ENCODE results near the gene MVB12B.

MVB12B gene

DNA sequence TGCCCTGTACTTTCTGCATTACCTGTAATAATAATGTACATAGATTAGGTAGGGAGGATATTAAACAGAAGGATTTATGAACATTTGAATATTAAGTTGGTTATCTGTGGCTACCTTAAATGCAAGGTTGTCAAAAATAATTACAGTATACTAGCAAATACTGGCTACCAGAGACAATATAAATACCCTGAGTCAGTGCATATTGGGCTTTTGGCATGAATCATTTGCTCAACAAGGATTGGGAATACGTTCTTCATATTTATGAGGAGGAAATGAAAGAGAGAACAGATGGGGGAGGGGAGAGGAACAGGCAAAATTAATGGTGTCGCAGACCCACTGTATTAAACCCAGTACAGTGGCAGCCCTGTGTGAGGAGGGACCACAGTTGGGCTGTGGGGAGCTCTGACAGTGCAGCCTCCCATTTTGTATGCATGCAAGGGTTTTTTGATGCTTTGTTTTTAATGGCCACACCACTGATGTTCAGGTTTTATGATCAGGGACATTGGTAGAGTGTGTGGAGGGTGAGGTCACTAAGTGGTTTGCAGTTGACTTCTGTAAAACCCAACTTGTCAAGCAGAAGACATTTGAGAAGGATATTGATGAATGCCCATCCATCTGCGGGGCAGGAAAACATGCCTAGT, 56.9 kb downstream of the MVB12B start:
- H3K36me3 ChIP-seq (ENCODE audit: control insufficient read depth, insufficient read depth, low read length) = no peaks in the 10 kb centered on the region
- no peak for DNase-seq (ENCODE audit: extremely low read depth, insufficient read length)
- no peaks in the 10 kb centered on the region; the same call in none of the 2 replicates for H3K27me3 ChIP-seq (replicated peaks; ENCODE audit: control insufficient read depth, insufficient read depth, low read length)
- TF ChIP-seq, protein P1, sequence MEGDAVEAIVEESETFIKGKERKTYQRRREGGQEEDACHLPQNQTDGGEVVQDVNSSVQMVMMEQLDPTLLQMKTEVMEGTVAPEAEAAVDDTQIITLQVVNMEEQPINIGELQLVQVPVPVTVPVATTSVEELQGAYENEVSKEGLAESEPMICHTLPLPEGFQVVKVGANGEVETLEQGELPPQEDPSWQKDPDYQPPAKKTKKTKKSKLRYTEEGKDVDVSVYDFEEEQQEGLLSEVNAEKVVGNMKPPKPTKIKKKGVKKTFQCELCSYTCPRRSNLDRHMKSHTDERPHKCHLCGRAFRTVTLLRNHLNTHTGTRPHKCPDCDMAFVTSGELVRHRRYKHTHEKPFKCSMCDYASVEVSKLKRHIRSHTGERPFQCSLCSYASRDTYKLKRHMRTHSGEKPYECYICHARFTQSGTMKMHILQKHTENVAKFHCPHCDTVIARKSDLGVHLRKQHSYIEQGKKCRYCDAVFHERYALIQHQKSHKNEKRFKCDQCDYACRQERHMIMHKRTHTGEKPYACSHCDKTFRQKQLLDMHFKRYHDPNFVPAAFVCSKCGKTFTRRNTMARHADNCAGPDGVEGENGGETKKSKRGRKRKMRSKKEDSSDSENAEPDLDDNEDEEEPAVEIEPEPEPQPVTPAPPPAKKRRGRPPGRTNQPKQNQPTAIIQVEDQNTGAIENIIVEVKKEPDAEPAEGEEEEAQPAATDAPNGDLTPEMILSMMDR (IDR thresholded peaks at IDR 0.05; ENCODE audit: insufficient read depth, low read length, poor library complexity, severe bottlenecking) = no peak
- H3K4me3 ChIP-seq (replicated peaks; ENCODE audit: low read depth, low read length) = no peak overlapping the region

GRCh38 chr9:126384926-126385325, 58.3 kb downstream of the MVB12B start:
- no peak for DNase-seq (ENCODE audit: extremely low read depth, insufficient read length)
- Histone ChIP-seq H3K4me3 (replicated peaks; ENCODE audit: low read depth, low read length) (no peak overlapping the region), H3K27me3 (replicated peaks; ENCODE audit: control insufficient read depth, insufficient read depth, low read length) (no peaks in the 10 kb centered on the region; the same call in none of the 2 replicates), H3K36me3 (ENCODE audit: control insufficient read depth, insufficient read depth, low read length) (no peaks in the 10 kb centered on the region)
- TF ChIP-seq, protein P1 (IDR thresholded peaks at IDR 0.05; ENCODE audit: insufficient read depth, low read length, poor library complexity, severe bottlenecking) = no peak

GRCh38 chr9:126386088-126386487, 59.5 kb downstream of the MVB12B start:
- DNase-seq (ENCODE audit: extremely low read depth, insufficient read length) = no peak
- Histone ChIP-seq H3K4me3 (replicated peaks; ENCODE audit: low read depth, low read length) (no peak overlapping the region), H3K36me3 (ENCODE audit: control insufficient read depth, insufficient read depth, low read length) (no peaks in the 10 kb centered on the region), H3K27me3 (replicated peaks; ENCODE audit: control insufficient read depth, insufficient read depth, low read length) (no peaks in the 10 kb centered on the region; the same call in none of the 2 replicates)
- TF ChIP-seq, protein P1 (IDR thresholded peaks at IDR 0.05; ENCODE audit: insufficient read depth, low read length, poor library complexity, severe bottlenecking) = peak; percentile 43

DNA sequence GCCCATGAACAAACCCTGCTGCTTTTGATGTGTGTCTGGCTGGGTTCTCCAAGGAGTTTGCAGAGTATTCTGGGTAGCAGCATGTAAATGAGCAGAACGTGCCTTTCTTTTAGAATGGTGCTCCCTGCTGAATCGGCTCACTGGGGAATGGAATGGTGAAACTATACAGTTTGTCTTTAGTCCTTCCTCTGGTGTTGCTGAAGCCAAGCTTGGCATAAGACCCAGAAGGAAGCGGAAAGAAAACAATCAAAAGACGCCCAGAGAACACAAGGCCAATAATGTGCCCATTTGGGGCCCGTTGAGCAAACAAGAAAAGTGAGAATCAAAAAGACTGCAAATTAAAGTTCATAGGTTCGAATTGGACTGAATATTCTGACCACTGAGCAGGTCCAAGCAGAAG, 60.1 kb downstream of the MVB12B start:
- Histone ChIP-seq H3K27me3 (replicated peaks; ENCODE audit: control insufficient read depth, insufficient read depth, low read length) (no peaks in the 10 kb centered on the region; the same call in 1 of the 2 replicates), H3K4me3 (replicated peaks; ENCODE audit: low read depth, low read length) (no peak overlapping the region), H3K36me3 (ENCODE audit: control insufficient read depth, insufficient read depth, low read length) (no peaks in the 10 kb centered on the region)
- no peak for DNase-seq (ENCODE audit: extremely low read depth, insufficient read length)
- TF ChIP-seq, protein P1 (IDR thresholded peaks at IDR 0.05; ENCODE audit: insufficient read depth, low read length, poor library complexity, severe bottlenecking) = no peak

DNA sequence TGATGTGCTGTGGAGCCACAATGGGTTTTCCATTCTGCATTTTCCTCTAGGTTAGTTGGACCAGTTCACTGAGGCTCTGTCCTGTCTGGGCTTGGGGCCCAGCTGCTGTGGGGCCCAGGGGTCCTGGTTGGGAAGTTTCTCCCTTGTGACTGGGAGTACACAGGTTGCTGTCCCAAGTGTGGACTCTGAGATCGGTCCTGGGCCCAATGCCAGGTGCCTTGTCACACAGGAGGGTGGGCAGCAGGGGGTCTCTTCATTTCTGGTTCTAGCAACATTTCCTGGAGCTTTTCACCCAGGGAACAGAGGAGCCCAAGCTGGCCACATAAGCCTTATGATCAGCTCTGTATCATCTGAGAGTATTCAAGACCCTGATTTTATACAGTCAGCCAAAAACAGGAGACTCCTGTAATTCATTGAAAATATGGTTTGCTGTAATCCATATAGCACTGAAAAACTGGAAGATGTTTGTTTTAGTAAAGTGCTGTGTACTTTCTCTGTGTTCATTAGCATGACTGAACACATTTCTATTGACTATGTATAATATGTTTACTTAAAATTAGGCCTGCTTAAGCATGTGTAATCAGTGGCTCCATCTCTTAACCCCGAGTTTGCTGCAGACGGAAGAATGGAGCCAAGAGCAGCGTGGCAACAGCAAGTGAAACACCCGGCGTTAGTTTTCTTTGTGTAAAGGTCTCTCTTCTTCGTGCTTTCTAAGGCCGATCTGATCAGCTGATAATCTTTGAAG, 62.5 kb downstream of the MVB12B start:
- DNase-seq (ENCODE audit: extremely low read depth, insufficient read length) = no peak
- H3K27me3 ChIP-seq (replicated peaks; ENCODE audit: control insufficient read depth, insufficient read depth, low read length) = no peaks in the 10 kb centered on the region; the same call in none of the 2 replicates

More for the DNA sequence above, 62.5 kb downstream of the MVB12B start:
- TF ChIP-seq, protein P1 (IDR thresholded peaks at IDR 0.05; ENCODE audit: insufficient read depth, low read length, poor library complexity, severe bottlenecking) = no peak
- H3K36me3 ChIP-seq (ENCODE audit: control insufficient read depth, insufficient read depth, low read length) = no peaks in the 10 kb centered on the region
- H3K4me3 ChIP-seq (replicated peaks; ENCODE audit: low read depth, low read length) = no peak overlapping the region
